ENCODE results near the gene NRN1L.
"Not testable (repeated sequence)": the region's sequence is repeated elsewhere in the genome, so short reads cannot be mapped to it uniquely, and the experiment has no call there.

Gene NRN1L

GRCh38 chr16:67861877-67862276, 22.8 kb upstream of the NRN1L start:
- no peak for DNase-seq

- DNase-seq, result no peak
Observed at GRCh38 chr16:67862623-67863583, 21.8 kb upstream of the NRN1L start.

- DNase-seq, result not testable (repeated sequence)
Observed at GRCh38 chr16:67864044-67864443, 20.6 kb upstream of the NRN1L start.

- DNase-seq, result no peak
Observed at GRCh38 chr16:67864594-67864993, 20.1 kb upstream of the NRN1L start.

- no peak for DNase-seq
Observed at GRCh38 chr16:67865318-67865717, 19.4 kb upstream of the NRN1L start.

- no peak for DNase-seq
Observed at GRCh38 chr16:67868290-67868689, 16.4 kb upstream of the NRN1L start.

- no peak for DNase-seq
Observed at GRCh38 chr16:67869653-67870052, 15.0 kb upstream of the NRN1L start.

GRCh38 chr16:67871256-67871655, 13.4 kb upstream of the NRN1L start:
- no peak for DNase-seq

GRCh38 chr16:67872131-67872630, 12.5 kb upstream of the NRN1L start:
- DNase-seq, result no peak

- peak; percentile 84 for DNase-seq
Observed at GRCh38 chr16:67872631-67873434, 11.9 kb upstream of the NRN1L start, which contains the start of gene EDC4. TSS of gene EDC4 (plus strand) at chr16:67873052. CDS start at chr16:67873262, 210 bp downstream.

GRCh38 chr16:67873435-67874370, 11.0 kb upstream of the NRN1L start:
- DNase-seq, result no peak

- DNase-seq, result no peak
Observed at GRCh38 chr16:67874372-67874771, 10.3 kb upstream of the NRN1L start.

- DNase-seq, result no peak
Observed at GRCh38 chr16:67877064-67877463, 7.6 kb upstream of the NRN1L start.

- no peak for DNase-seq
Observed at GRCh38 chr16:67878232-67878631, 6.5 kb upstream of the NRN1L start.

- no peak for DNase-seq
Observed at GRCh38 chr16:67878846-67879245, 5.8 kb upstream of the NRN1L start.

- no peak for DNase-seq
Observed at GRCh38 chr16:67879462-67879861, 5.2 kb upstream of the NRN1L start.

- no peak for DNase-seq
Observed at GRCh38 chr16:67879936-67880335, 4.7 kb upstream of the NRN1L start.

- DNase-seq, result no peak
Observed at GRCh38 chr16:67880584-67880983, 4.1 kb upstream of the NRN1L start.

- DNase-seq, result no peak
Observed at GRCh38 chr16:67881621-67882161, 3.0 kb upstream of the NRN1L start.

- no peak for DNase-seq
Observed at GRCh38 chr16:67882374-67883145, 2.1 kb upstream of the NRN1L start.
